GM12891 (cell line): ENCODE data around the gene KICS2.
"Not testable (repeated sequence)": the region's sequence is repeated elsewhere in the genome, so short reads cannot be mapped to it uniquely, and the experiment has no call there.

Experiments
- POLR2A ChIP-seq: IDR thresholded peaks from 2 replicates; pipeline ENCODE4 v1.6.1; 2011; ENCODE audit warnings: low read depth, low read length, control low read depth
- POLR2AphosphoS5 ChIP-seq: IDR thresholded peaks from 2 replicates; pipeline ENCODE4 v1.6.1; 2011; ENCODE audit warnings: low read depth, low read length, control low read depth
- SPI1 ChIP-seq: IDR thresholded peaks from 2 replicates; pipeline ENCODE4 v1.6.1; 2011; ENCODE audit warnings: low read depth, low read length, control low read depth
- TAF1 ChIP-seq: IDR thresholded peaks from 2 replicates; pipeline ENCODE4 v1.6.1; 2011; ENCODE audit warnings: low read depth, low read length, control low read depth

- not testable (repeated sequence) for TF ChIP-seq POLR2A, POLR2AphosphoS5, SPI1, TAF1
These were observed 4.5 kb downstream of the KICS2 start for GRCh38 chr12:64217643-64218042.
